Calu3 (cell line): Measurements from ENCODE around the gene ZNF217. TPM values are rescaled to one million over a fixed set of nuclear protein-coding genes. Genes with fewer than 3 reads are reported as not detected.
"Not testable (repeated sequence)": the region's sequence is repeated elsewhere in the genome, so short reads cannot be mapped to it uniquely, and the experiment has no call there.

Experiments used
- Bru-seq: library from RNA; stranded (reverse); fragments of 400-500 nt; gene quantifications from one replicate; lab custom pipeline; 2021; lab: Mats Ljungman, UMichigan
- BruChase-seq, 2 experiments: library from RNA; stranded (reverse); fragments of 400-500 nt; gene quantifications; one replicate each; lab custom pipeline; 2021; lab: Mats Ljungman, UMichigan
- BruUV-seq: library from RNA; stranded (reverse); fragments of 400-500 nt; replicated peaks from 2 replicates; lab custom pipeline; 2021; lab: Mats Ljungman, UMichigan
- CTCF ChIA-PET: fragments of 300-600 bp; sonication (Branson Sonifier 250); formaldehyde crosslinking; loops from one replicate; lab custom pipeline; 2022; ENCODE audit warnings: antibody characterized with exemption; lab: Charles Lee
- DNase-seq: peaks from one replicate; pipeline ENCODE4 v3.0.0; 2022
- H3K27ac Mint-ChIP-seq: one replicate; pipeline ENCODE4 v1.8.0; 2022; ENCODE audit warnings: mixed read lengths; ENCODE audit not compliant: unreplicated experiment
- H3K27me3 Mint-ChIP-seq: one replicate; pipeline ENCODE4 v1.8.0; 2022; ENCODE audit warnings: mixed read lengths; ENCODE audit not compliant: unreplicated experiment
- H3K36me3 Mint-ChIP-seq: one replicate; pipeline ENCODE4 v1.8.0; 2022; ENCODE audit warnings: mild to moderate bottlenecking, moderate library complexity, mixed read lengths; ENCODE audit not compliant: insufficient read depth, unreplicated experiment
- H3K4me1 Mint-ChIP-seq: one replicate; pipeline ENCODE4 v1.8.0; 2022; ENCODE audit warnings: mild to moderate bottlenecking, low read depth, mixed read lengths; ENCODE audit not compliant: unreplicated experiment
- H3K4me3 Mint-ChIP-seq: one replicate; pipeline ENCODE4 v1.8.0; 2022; ENCODE audit warnings: mild to moderate bottlenecking, low read depth, moderate library complexity, mixed read lengths; ENCODE audit not compliant: unreplicated experiment
- H3K9me3 Mint-ChIP-seq: one replicate; pipeline ENCODE4 v1.8.0; 2022; ENCODE audit warnings: low read depth, mixed read lengths; ENCODE audit not compliant: unreplicated experiment
- intact Hi-C: fragments of 100-400 bp; cut with micrococcal nuclease; formaldehyde crosslinking; loops from one replicate; pipeline ENCODE4 v1.10.0; 2022; ENCODE audit not compliant: unreplicated experiment
- long read RNA-seq: library from polyadenylated mRNA; stranded (forward); transcript quantifications from one replicate; pipeline ENCODE4 v2.0.0, GENCODE V29; 2022
- total RNA-seq: library from RNA; stranded (reverse); gene quantifications from 2 replicates; pipeline ENCODE4 v1.2.3, GENCODE V29; 2022
- TF ChIP-seq, protein P1 (sequence below): fragments of 200-600 bp; IDR thresholded peaks from one replicate; pipeline ENCODE4 v1.8.0; 2022; ENCODE audit warnings: antibody characterized with exemption; ENCODE audit not compliant: unreplicated experiment

ZNF217 gene
- total RNA-seq (87.3 and 95.6 TPM in 2 replicates), Bru-seq, nascent RNA (percentile 98 among the genes with signal in this experiment), BruChase-seq, experiment 1, labeled RNA remaining after a 6-hour chase (percentile 87 among the genes with signal in this experiment), BruChase-seq, experiment 2, labeled RNA remaining after a 2-hour chase (percentile 96 among the genes with signal in this experiment)
- long read RNA-seq, partial matches to known transcripts: 0 of 12 reads
- long read RNA-seq, other reads (novel, unspliced or antisense): 12 of 12 reads

DNA sequence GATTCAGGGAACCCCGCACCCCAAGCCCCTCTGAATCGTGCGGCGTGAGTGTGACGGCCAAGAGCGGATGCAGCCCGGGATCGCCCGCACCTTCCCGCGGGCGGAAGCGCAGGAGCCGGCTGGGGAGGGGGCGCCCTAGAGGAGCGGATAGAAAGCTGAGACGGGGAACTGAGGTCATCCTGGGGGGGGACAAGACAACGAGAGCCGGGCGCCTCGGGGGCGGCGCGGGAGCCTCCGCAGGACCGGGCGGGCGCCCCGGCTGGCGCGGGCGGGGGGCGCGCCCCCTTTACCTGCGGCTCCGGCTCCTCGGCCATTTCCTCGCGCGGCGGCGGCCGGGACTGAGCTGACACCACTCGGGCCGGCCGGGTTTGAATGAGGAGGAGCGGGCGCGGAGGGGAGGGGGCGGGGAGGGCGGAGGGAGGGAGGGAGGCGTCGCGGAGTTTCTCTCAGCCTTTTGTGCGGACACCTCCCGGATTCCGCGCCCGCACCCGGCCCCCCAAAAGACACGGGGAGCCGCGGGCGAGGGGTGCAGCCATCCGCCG, at the start of gene ZNF217:
Gene ZNF217, minus strand, starts transcription at position 374 of the 542 bp plus-strand sequence. CDS start 11,013 bp downstream, outside the sequence.
- H3K4me3 Mint-ChIP-seq: peak within 1 kb of the TSS; percentile 69
- not testable (repeated sequence) for BruUV-seq

DNA sequence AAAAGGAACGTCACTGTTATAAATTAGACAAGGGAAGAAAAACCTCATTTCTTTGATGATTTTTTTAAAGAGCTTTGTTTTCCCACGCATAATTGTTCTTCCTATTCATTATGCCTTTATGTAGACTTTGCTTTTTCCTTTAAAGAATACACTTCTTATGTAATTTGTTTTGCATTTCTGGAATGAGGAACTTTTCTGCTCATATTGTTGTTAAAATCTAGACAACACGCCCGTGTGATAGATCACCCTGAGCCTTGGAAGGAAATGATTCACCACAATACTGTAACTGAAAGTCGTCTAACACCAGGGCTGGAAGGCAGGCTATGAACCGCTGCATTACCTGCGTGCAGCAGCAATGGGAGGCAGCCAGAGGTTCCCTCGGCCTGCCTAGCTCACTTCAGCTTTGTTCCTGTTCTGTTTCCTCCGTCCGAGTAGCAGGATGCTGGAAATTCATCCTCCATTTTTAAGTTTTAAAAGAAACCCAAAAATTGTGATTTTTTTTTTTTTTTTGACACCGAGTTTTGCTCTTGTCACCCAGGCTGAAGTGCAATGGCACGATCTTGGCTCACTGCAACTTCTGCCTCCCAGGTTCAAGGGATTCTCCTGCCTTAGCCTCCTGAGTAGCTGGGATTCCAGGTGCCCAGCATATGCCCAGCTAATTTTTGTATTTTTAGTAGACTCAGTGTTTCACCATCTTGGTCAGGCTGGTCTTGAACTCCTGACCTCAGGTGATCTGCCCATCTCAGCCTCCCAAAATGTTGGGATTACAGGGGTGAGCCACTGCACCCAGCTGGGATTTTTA, 49.6 kb upstream of the ZNF217 start:
- BruUV-seq: TSS peak; percentile 99
- Mint-ChIP-seq H3K9me3 (no peaks in the 10 kb centered on the region), H3K4me1 (peaks cover 9% of the 10 kb centered on the region), H3K36me3 (peaks cover 11% of the 10 kb centered on the region), H3K27me3 (no peaks in the 10 kb centered on the region), H3K4me3 (peak overlapping the region; percentile 50), H3K27ac (peak overlapping the region; percentile 89)
- TF ChIP-seq, protein P1, sequence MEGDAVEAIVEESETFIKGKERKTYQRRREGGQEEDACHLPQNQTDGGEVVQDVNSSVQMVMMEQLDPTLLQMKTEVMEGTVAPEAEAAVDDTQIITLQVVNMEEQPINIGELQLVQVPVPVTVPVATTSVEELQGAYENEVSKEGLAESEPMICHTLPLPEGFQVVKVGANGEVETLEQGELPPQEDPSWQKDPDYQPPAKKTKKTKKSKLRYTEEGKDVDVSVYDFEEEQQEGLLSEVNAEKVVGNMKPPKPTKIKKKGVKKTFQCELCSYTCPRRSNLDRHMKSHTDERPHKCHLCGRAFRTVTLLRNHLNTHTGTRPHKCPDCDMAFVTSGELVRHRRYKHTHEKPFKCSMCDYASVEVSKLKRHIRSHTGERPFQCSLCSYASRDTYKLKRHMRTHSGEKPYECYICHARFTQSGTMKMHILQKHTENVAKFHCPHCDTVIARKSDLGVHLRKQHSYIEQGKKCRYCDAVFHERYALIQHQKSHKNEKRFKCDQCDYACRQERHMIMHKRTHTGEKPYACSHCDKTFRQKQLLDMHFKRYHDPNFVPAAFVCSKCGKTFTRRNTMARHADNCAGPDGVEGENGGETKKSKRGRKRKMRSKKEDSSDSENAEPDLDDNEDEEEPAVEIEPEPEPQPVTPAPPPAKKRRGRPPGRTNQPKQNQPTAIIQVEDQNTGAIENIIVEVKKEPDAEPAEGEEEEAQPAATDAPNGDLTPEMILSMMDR: no peak
- peak; percentile 75 for DNase-seq
- CTCF ChIA-PET: interaction anchor here (0.7 to 2.4 kb wide), 28 partner anchors 8 to 296 kb away, joined by 3 to 18 read pairs (median 5); partner anchors contain the start of gene ZNF217
- intact Hi-C loops: loop anchor here (1.0 to 2.0 kb wide), 6 partner anchors 13 to 298 kb away; no protein-coding TSS in a partner anchor

More for the DNA sequence above, at the start of gene ZNF217:
- not testable (repeated sequence) for H3K9me3 Mint-ChIP-seq, H3K27me3 Mint-ChIP-seq
- intact Hi-C loops: loop anchor here (2.0 kb wide), 1 partner anchor 15 kb away; no protein-coding TSS in a partner anchor
- Mint-ChIP-seq H3K27ac (peak within 1 kb of the TSS; percentile 86), H3K36me3 (peaks cover 88% of the 10 kb centered on the region), H3K4me1 (peaks cover 65% of the 10 kb centered on the region)
- peak; percentile 90 for DNase-seq
- CTCF ChIA-PET: interaction anchor here (0.6 to 1.8 kb wide), 8 partner anchors 14 to 1098 kb away, joined by 3 to 13 read pairs (median 4); no protein-coding TSS in a partner anchor

DNA sequence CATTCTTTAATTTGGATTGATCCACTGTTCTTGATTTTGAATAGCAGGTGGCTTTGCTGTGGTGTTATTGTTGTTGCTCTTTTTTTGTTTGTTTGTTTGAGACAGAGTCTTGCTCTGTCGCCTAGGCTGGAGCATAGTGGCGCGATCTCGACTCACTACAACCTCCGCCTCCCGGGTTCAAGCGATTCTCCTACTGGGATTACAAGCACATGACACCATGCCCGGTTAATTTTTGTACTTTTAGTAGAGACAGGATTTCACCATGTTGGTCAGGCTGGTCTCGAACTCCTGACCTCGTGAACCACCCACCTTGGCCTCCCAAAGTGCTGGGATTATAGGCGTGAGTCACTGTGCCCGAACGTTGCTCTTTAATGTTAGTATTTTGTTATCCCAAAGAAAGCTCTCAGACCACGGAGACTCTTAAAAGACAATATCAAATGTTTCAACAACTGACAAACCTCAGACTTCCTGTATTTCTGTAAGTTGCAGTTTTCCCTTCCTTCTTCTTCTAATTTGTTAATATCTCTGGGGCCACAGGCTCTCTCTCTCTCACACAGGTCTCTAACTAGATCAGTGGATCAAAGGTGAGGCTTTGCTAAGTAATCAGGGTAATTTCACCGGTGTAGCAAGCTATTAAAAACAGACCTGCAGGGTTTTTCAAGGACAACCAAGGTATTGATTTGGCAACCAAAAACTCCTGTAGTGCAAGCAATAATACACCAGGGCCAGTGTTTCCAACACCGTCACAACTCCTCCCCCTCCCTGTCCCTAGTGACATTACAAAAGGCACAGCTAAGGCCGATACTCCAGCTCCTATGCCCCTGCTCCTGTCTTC, 48.8 kb upstream of the ZNF217 start:
- TF ChIP-seq, protein P1: no peak
- CTCF ChIA-PET: interaction anchor here (0.7 to 2.4 kb wide), 25 partner anchors 9 to 297 kb away, joined by 3 to 18 read pairs (median 5); partner anchors contain the start of gene ZNF217
- Mint-ChIP-seq H3K4me1 (peaks cover 9% of the 10 kb centered on the region), H3K27ac (peak overlapping the region; percentile 89), H3K9me3 (no peaks in the 10 kb centered on the region), H3K36me3 (peaks cover 11% of the 10 kb centered on the region), H3K4me3 (peak overlapping the region; percentile 50), H3K27me3 (no peaks in the 10 kb centered on the region)
- DNase-seq: peak; percentile 88
- BruUV-seq: no TSS peak
- intact Hi-C loops: loop anchor here (1.0 to 2.0 kb wide), 8 partner anchors 14 to 298 kb away; no protein-coding TSS in a partner anchor

DNA sequence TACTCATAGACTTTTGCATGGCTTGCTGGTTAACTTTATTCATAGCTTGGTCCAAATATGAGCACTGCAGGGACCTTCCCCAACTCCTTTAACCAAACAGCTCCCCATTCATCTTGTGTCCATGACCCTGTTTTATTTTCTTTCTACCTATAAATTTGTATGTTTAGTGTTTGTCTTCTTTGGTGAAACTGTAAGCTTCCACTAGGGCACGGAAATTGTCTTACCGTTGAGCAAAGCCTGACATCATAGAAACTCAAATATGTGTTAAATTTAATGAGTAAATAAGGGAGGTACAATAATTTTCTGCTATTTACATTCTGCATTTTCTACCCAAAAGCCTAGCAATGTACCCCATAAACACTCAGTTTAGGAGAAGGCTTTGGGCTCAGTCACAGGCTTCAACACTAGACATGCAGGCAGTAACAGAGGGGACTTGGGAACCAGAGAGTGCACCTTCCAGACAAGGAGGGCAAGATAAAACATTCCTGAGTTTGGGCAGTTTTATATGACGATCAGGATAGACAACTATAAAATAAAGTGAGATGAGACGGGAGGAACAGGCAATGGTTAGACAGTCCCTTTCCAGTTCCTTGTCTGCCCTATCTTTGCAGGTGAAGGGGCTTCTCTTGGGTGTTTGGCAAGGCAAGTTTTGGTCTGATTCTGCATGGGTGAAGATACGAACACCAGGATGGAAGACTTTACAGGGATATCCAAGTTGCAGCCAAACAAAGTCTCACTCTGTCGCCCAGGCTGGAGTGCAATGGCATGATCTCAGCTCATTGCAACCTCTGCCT, 46.2 kb upstream of the ZNF217 start:
- CTCF ChIA-PET: interaction anchor here (0.6 to 1.0 kb wide), 3 partner anchors 15 to 27 kb away, joined by 3 to 5 read pairs (median 4); no protein-coding TSS in a partner anchor
- Mint-ChIP-seq H3K27ac (no peak overlapping the region), H3K9me3 (no peaks in the 10 kb centered on the region), H3K4me3 (no peak overlapping the region), H3K27me3 (no peaks in the 10 kb centered on the region), H3K36me3 (peaks cover 11% of the 10 kb centered on the region), H3K4me1 (peaks cover 18% of the 10 kb centered on the region)
- no peak for DNase-seq
- TF ChIP-seq, protein P1: no peak
- BruUV-seq: no TSS peak
- intact Hi-C loops: no loop called here
